Ectodermal cell (in vitro differentiated cells): ENCODE measurements around the gene TBC1D7.

ENCODE experiments used
- H3K27ac ChIP-seq: 2 replicates; pipeline ENCODE4 v1.7.0; 2013; ENCODE audit warnings: mild to moderate bottlenecking, low read depth, low read length; ENCODE audit not compliant: insufficient read depth, poor library complexity, severe bottlenecking
- H3K27me3 ChIP-seq: 2 replicates; pipeline ENCODE4 v1.7.0; 2013; ENCODE audit warnings: mild to moderate bottlenecking, low read length; ENCODE audit not compliant: insufficient read depth, control insufficient read depth, poor library complexity, severe bottlenecking
- H3K36me3 ChIP-seq: one replicate; pipeline ENCODE4 v1.7.0; 2013; ENCODE audit warnings: low read length; ENCODE audit not compliant: control insufficient read depth, insufficient read depth
- H3K4me1 ChIP-seq: one replicate; pipeline ENCODE4 v1.7.0; 2013; ENCODE audit warnings: low read length; ENCODE audit not compliant: control insufficient read depth, insufficient read depth
- H3K4me3 ChIP-seq: 2 replicates; pipeline ENCODE4 v1.7.0; 2013; ENCODE audit warnings: low read depth, low read length, control low read depth; ENCODE audit not compliant: insufficient read depth
- H3K9me3 ChIP-seq: 2 replicates; pipeline ENCODE4 v1.7.0; 2013; ENCODE audit warnings: mild to moderate bottlenecking, low read length, moderate library complexity; ENCODE audit not compliant: control insufficient read depth
- WGBS, 2 experiments: methylation state at CpG; one replicate each; pipeline ENCODE4 v1.1.7; 2013; ENCODE audit warnings: missing lambda C conversion rate in 2 of 2; 5-methylcytosine and 5-hydroxymethylcytosine counted together

The TBC1D7 gene

GRCh38 chr6:13304101-13304500 lies 24.2 kb downstream of the TBC1D7 start:
- Histone ChIP-seq H3K4me1 (no peaks in the 10 kb centered on the region), H3K9me3 (no peaks in the 10 kb centered on the region), H3K27me3 (no peaks in the 10 kb centered on the region), H3K4me3 (no peak overlapping the region), H3K27ac (no peak overlapping the region), H3K36me3 (peaks cover 37% of the 10 kb centered on the region)
- 93 to 95% methylated on average over 6 of the region's 6 CpGs for WGBS, 2 experiments

- Histone ChIP-seq H3K27ac (no peak overlapping the region), H3K27me3 (no peaks in the 10 kb centered on the region), H3K4me3 (no peak overlapping the region), H3K36me3 (peaks cover 33% of the 10 kb centered on the region), H3K4me1 (no peaks in the 10 kb centered on the region), H3K9me3 (no peaks in the 10 kb centered on the region)
- WGBS, 2 experiments, result 93 to 99% methylated on average over 7 of the region's 7 CpGs
These were observed 24.7 kb downstream of the TBC1D7 start for GRCh38 chr6:13303668-13304017.

DNA sequence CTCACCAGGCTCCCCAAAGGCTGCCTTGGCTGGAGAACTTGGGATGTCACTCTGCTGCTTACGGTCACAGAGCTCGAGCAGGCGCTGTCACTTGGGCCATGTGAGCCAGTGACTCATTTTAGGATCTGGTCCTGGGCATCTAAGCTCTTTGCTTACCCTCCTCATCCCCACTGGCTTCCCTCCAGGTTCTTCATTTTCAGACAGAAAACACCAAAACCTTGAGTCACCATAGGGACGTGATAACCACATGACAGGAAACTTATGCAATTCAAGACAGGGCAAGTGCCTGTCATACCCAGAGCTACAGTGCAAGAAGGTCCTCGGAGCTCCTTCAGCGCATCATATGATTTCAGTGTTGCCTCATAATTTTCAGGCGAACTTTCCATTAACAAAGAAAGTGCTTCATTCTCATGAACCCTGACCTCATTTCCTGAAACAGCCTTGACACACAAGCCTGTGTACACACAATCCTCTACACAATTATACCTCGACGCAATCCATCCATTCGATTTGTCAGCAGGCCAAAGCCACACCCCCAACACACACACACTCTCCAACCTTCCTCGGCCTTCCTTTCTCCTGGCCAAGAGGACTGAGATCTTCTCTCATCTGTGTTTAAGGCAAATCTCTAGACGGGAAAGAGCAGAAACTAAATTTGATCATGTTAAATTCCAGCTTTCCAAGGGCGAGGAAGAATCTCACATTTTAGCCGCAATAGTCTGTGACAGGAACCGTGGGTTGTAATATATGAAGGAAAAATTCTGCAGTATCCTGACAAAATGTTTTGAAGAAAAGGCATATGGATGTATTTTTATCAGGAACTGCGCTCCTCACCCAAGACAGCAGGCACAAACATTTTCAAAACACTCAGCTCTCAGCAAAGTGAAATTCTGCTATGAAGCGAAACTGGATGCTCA lies 25.3 kb downstream of the TBC1D7 start:
- Histone ChIP-seq H3K4me1 (no peaks in the 10 kb centered on the region), H3K9me3 (no peaks in the 10 kb centered on the region), H3K27ac (no peak overlapping the region), H3K27me3 (no peaks in the 10 kb centered on the region), H3K4me3 (no peak overlapping the region), H3K36me3 (peaks cover 26% of the 10 kb centered on the region)
- WGBS, 2 experiments, result 96% methylated on average over 17 of the region's 17 CpGs

GRCh38 chr6:13302291-13302690 lies 26.0 kb downstream of the TBC1D7 start:
- H3K4me3 ChIP-seq, result no peak overlapping the region
- no peaks in the 10 kb centered on the region for H3K9me3 ChIP-seq
- 92 to 96% methylated on average over 7 of the region's 7 CpGs for WGBS, 2 experiments
- no peaks in the 10 kb centered on the region for H3K27me3 ChIP-seq
- no peak overlapping the region for H3K27ac ChIP-seq
- peaks cover 24% of the 10 kb centered on the region for H3K36me3 ChIP-seq
- no peaks in the 10 kb centered on the region for H3K4me1 ChIP-seq

- Histone ChIP-seq H3K36me3 (peaks cover 21% of the 10 kb centered on the region), H3K27ac (no peak overlapping the region), H3K4me3 (no peak overlapping the region), H3K4me1 (no peaks in the 10 kb centered on the region), H3K9me3 (no peaks in the 10 kb centered on the region), H3K27me3 (no peaks in the 10 kb centered on the region)
- 82 to 84% methylated on average over 9 of the region's 9 CpGs for WGBS, 2 experiments
These were observed 27.4 kb downstream of the TBC1D7 start for GRCh38 chr6:13300643-13301590.

DNA sequence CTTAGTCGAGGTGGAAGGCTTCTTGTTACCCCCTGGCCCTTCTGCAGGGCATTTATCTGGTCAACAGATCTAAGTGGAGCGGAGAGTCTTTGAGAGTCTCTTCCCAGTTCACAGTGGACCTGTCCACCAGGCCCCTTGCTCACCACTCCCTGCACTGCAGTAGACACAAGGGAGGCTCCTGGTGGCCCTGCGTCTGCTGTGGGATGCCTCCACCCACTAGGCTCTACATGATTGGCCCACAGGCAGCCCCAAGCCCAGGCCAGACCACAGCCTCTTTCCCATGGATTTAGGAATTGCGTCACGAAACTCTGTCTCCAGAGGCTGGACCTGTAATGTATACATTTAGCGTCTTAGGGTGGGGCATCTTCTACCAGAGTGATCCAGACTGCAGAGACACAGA lies 28.4 kb downstream of the TBC1D7 start:
- H3K4me3 ChIP-seq, result no peak overlapping the region
- peaks cover 17% of the 10 kb centered on the region for H3K36me3 ChIP-seq
- H3K27me3 ChIP-seq, result no peaks in the 10 kb centered on the region
- WGBS, 2 experiments, result 88 to 92% methylated on average over 6 of the region's 6 CpGs
- H3K27ac ChIP-seq, result no peak overlapping the region
- H3K9me3 ChIP-seq, result no peaks in the 10 kb centered on the region
- H3K4me1 ChIP-seq, result no peaks in the 10 kb centered on the region

DNA sequence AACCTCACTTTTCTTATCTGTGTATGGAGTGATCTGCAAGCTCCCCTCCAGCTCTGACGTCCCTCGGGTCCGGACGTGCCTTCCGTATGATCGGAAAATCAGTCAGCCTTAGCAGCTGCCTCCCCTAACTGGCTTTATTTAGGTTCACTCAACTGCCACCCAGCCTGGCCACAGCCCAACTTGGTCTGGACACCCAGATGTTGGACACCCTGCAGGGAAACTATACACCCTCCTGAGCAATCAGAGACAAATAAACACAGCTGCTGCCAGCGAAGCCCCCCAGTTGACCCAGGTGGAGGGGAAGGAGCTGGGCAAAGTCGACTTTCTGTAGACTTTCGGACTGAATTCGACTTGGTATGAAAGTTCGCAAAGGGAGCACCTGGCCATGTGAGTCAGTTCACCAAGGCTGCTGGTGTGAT lies 28.9 kb downstream of the TBC1D7 start:
- Histone ChIP-seq H3K27me3 (no peaks in the 10 kb centered on the region), H3K4me1 (no peaks in the 10 kb centered on the region), H3K27ac (no peak overlapping the region), H3K4me3 (no peak overlapping the region), H3K9me3 (no peaks in the 10 kb centered on the region), H3K36me3 (peaks cover 19% of the 10 kb centered on the region)
- WGBS, 2 experiments, result 95 to 96% methylated on average over 11 of the region's 11 CpGs

GRCh38 chr6:13298446-13298845 lies 29.9 kb downstream of the TBC1D7 start:
- no peak overlapping the region for H3K27ac ChIP-seq
- H3K27me3 ChIP-seq, result no peaks in the 10 kb centered on the region
- no peaks in the 10 kb centered on the region for H3K4me1 ChIP-seq
- WGBS, 2 experiments, result 92% methylated on average over 3 of the region's 3 CpGs
- H3K36me3 ChIP-seq, result peaks cover 20% of the 10 kb centered on the region
- no peak overlapping the region for H3K4me3 ChIP-seq
- no peaks in the 10 kb centered on the region for H3K9me3 ChIP-seq

DNA sequence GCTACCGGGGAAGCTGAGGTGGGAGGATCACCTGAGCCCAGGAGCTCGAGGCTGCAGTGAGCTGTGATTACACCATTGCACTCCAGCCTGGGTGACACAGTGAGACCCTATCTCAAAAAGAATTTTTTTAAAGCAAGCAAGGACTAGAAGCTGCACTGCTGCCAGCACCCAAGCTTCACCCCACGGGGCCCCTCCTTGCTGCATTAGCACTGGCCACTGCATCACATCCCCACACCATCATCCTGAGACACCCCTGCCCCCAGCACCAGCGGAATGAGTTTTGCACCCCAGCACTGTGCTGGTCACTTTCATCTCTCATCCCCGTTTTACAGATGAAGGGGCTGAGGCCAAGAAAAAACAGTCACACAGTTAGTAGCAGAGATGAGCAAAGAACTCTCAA lies 30.9 kb downstream of the TBC1D7 start:
- H3K36me3 ChIP-seq, result peaks cover 14% of the 10 kb centered on the region
- 92 to 93% methylated on average over 5 of the region's 5 CpGs for WGBS, 2 experiments
- no peak overlapping the region for H3K27ac ChIP-seq
- H3K4me3 ChIP-seq, result no peak overlapping the region
- no peaks in the 10 kb centered on the region for H3K9me3 ChIP-seq
- no peaks in the 10 kb centered on the region for H3K4me1 ChIP-seq
- H3K27me3 ChIP-seq, result no peaks in the 10 kb centered on the region

DNA sequence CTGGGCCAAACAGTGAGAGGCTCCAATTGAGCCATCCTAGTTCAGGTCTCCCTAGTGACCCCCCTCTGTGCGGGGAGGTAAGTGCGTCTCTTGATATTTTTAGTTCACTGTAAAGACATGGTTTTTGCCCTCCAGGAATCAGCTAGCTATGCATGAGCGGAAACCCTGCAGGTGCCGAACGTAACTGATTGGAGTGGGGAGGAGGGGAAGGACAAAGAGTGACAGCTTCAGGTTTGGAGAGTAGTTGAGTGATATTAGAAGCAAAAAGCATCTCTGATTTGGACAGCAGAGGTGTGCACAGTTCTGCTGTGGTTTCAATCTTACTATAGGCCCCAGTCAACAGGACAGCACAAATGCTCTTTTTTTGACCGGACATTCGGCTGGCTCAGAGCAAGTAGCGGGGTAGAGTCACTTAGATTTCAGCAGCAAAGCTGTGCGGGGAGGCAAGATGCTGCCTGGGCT lies 31.8 kb downstream of the TBC1D7 start:
- Histone ChIP-seq H3K27me3 (no peaks in the 10 kb centered on the region), H3K4me1 (no peaks in the 10 kb centered on the region), H3K4me3 (no peak overlapping the region), H3K36me3 (peaks cover 16% of the 10 kb centered on the region), H3K27ac (no peak overlapping the region), H3K9me3 (no peaks in the 10 kb centered on the region)
- 91 to 92% methylated on average over 9 of the region's 9 CpGs for WGBS, 2 experiments
